Psoas muscle (tissue), 8 donors: ENCODE results near the gene OR1F1. TPM values are rescaled to one million over a fixed set of nuclear protein-coding genes. Genes with fewer than 3 reads are reported as not detected.
"Not testable (repeated sequence)": the region's sequence is repeated elsewhere in the genome, so short reads cannot be mapped to it uniquely, and the experiment has no call there.

Source experiments
- ATAC-seq, 4 donors: fragments of 200-7000 bp; cut with Tn5 transposase; one replicate each; pipeline ENCODE4 v1.9.1; 2020; ENCODE audit warnings: moderate library complexity in 3 of 4, mild to moderate bottlenecking in 2 of 4
- DNase-seq, 2 donors: peaks; one replicate each; pipeline ENCODE4 v3.0.0-alpha.2; 2020
- H3K27ac ChIP-seq: fragments of 200-600 bp; one replicate; pipeline ENCODE4 v1.8.0; 2022
- H3K27me3 ChIP-seq, 3 donors: fragments of 200-600 bp in 1 of 3; one replicate each; pipeline versions ENCODE4 v1.6.1 to v1.8.0; 2013 to 2022; ENCODE audit warnings: low read length in 2 of 3, mild to moderate bottlenecking in 2 of 3, moderate library complexity in 1 of 3; ENCODE audit not compliant: insufficient read depth in 3 of 3
- H3K36me3 ChIP-seq, 2 donors: fragments of 200-600 bp in 1 of 2; one replicate each; pipeline versions ENCODE4 v1.6.1 to v1.8.0; 2013 to 2022; ENCODE audit warnings: low read depth in 1 of 2, mild to moderate bottlenecking in 1 of 2, moderate library complexity in 1 of 2; ENCODE audit not compliant: insufficient read depth in 1 of 2
- H3K4me1 ChIP-seq: fragments of 200-600 bp; one replicate; pipeline ENCODE4 v1.8.0; 2022
- H3K4me3 ChIP-seq: fragments of 200-600 bp; one replicate; pipeline ENCODE4 v1.8.0; 2022; ENCODE audit warnings: mild to moderate bottlenecking
- H3K9me3 ChIP-seq: fragments of 200-600 bp; one replicate; pipeline ENCODE4 v1.8.0; 2022
- WGBS, 3 donors: extraction: QIAGEN DNeasy Blood & Tissue Kit; methylation state at CpG; one replicate each; pipeline versions ENCODE4 v1.1.6 to v1.1.7; 2013; 5-methylcytosine and 5-hydroxymethylcytosine counted together
- intact Hi-C, 2 donors: fragments of 100-400 bp; cut with DNase I; formaldehyde crosslinking; loops; one replicate each; pipeline versions ENCODE4 v1.11.0 to v1.14.2; 2022
- polyA plus RNA-seq, 3 donors: library from polyadenylated mRNA; stranded (reverse); fragments of 200-250 nt; gene quantifications; one replicate each; pipeline ENCODE4 v1.2.3, GENCODE V29; 2013
- total RNA-seq, 4 donors: library from RNA; stranded (reverse); fragmentation: NEBNext Ultra II Directional in 2 of 4; extraction: Animal tissue kit (Norgen Biotek cat#: 25700) in 2 of 4; gene quantifications; one replicate each; pipeline versions ENCODE4 v1.2.1 to v1.2.4, GENCODE V29; 2021 to 2023
- TF ChIP-seq, protein P1 (sequence below): fragments of 200-600 bp; IDR thresholded peaks from one replicate; pipeline ENCODE4 v1.8.0; 2022; ENCODE audit warnings: antibody characterized with exemption
- donor health status: healthy with polysubstance abuse.
- donor health status: DM: no; HTN: no; CAD: no; lungs with moderate emphysema.
- donor health status: Bipolar disorder and iron deficiency.
- donor health status: healthy.
- donor health status: DM: yes; HTN: yes; CAD: no.
- donor health status: DM: no; HTN: no; CAD: no.
- donor health status: DM: no; HTN: no; CAD: no.
- donor health status: DM: yes; HTN: yes; CAD: no.

OR1F1 gene
- total and polyA plus RNA-seq, 7 donors: not detected

DNA sequence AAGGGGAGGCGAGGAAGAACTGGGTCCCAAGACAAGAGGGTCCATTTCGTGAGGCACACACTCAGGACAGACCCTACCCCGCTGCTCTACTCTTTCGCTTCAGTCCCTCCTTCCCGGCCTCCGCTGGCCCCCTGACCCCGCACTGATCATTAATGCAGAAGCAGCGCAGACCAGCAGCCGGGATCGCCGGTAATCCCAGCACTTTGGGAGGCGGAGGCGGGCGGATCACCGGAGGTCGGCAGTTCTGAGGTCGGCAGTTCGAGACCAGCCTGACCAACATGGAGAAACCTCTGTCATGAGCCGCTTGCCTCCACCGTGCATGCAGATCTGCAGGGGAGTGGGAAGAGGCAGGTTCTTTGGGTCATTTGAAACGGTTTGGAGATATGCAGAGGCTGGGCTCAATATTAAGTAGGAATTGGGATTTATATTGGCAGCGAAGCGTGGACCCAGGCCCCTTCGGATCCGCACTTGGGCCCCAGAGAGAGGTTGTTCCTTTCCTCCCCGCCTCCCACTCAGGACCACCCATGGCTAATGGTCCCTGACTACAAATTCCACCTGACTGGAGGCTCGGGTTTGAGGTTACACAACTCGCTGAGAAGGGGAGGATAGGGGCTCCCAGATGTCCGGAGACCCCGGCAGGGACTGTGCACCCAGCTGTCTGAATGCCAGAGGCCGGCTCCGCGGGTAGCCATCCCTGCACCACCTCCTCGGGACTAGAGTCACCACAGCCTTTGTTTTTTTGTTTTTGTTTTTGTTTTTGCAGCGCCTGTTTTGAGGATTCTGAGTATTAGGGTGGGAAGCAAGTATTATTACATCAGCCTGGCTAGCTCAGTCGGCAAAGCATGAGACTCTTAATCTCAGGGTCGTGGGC, 23.6 kb upstream of the OR1F1 start:
- Histone ChIP-seq H3K27ac (no peak overlapping the region), H3K4me3 (no peak overlapping the region), H3K9me3 (no peaks in the 10 kb centered on the region), H3K36me3 (no peaks in the 10 kb centered on the region), H3K4me1 (peaks cover 2% of the 10 kb centered on the region), H3K27me3 (peaks cover 0 to 46% (median 13%) of the 10 kb centered on the region in 3 donors)
- intact Hi-C loops: no loop called here
- ATAC-seq (no peak), DNase-seq (no peak)
- WGBS, 3 donors: 81 to 84% (median 82%) methylated on average over 37 of the region's 37 CpGs
- TF ChIP-seq, protein P1, sequence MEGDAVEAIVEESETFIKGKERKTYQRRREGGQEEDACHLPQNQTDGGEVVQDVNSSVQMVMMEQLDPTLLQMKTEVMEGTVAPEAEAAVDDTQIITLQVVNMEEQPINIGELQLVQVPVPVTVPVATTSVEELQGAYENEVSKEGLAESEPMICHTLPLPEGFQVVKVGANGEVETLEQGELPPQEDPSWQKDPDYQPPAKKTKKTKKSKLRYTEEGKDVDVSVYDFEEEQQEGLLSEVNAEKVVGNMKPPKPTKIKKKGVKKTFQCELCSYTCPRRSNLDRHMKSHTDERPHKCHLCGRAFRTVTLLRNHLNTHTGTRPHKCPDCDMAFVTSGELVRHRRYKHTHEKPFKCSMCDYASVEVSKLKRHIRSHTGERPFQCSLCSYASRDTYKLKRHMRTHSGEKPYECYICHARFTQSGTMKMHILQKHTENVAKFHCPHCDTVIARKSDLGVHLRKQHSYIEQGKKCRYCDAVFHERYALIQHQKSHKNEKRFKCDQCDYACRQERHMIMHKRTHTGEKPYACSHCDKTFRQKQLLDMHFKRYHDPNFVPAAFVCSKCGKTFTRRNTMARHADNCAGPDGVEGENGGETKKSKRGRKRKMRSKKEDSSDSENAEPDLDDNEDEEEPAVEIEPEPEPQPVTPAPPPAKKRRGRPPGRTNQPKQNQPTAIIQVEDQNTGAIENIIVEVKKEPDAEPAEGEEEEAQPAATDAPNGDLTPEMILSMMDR: no peak

DNA sequence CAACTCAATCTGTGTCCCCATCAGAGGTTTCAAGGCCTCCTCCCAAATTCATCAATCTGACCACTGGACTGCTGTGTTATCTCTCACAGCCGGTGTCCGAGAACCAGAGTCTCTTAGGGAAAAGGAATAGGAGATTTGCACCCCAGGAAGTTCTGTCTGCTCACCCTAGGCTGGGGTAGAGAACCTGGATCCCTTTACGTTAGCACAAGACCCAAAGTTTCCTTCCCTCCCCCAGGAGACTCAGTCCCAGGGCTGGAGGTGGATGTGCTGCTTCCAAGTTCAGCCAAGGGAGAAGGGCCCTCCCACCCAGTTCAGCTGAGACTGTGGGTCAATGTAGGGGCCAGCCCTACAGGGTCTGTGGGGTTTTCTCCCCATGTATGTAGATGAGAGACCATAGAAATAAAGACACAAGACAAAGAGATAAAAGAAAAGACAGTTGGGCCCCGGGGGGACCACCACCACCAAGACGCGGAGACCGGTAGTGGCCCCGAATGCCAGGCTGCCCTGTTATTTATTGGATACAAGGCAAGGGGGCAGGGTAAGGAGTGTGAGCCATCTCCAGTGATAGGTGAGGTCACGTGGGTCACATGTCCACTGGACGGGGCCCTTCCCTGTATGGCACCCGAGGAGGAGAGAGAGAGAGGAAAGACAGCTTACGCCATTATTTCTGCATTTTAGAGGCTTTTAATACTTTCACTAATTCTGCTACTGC, 22.7 kb upstream of the OR1F1 start:
- no peak overlapping the region for H3K27ac ChIP-seq
- WGBS, 3 donors: 85 to 90% (median 86%) methylated on average over 12 of the region's 12 CpGs
- intact Hi-C loops: loop anchor here in 1 of 2 donors (5.0 kb wide), 2 partner anchors 38 to 108 kb away; no protein-coding TSS in a partner anchor
- peak overlapping the region; percentile 52 for H3K4me3 ChIP-seq
- TF ChIP-seq, protein P1: no peak
- no peaks in the 10 kb centered on the region for H3K36me3 ChIP-seq
- peaks cover 4% of the 10 kb centered on the region for H3K4me1 ChIP-seq
- ATAC-seq (peak in 1 of 4 donors; percentile 29), DNase-seq (no peak)
- no peaks in the 10 kb centered on the region for H3K9me3 ChIP-seq
- peaks cover 0 to 49% (median 14%) of the 10 kb centered on the region in 3 donors for H3K27me3 ChIP-seq

DNA sequence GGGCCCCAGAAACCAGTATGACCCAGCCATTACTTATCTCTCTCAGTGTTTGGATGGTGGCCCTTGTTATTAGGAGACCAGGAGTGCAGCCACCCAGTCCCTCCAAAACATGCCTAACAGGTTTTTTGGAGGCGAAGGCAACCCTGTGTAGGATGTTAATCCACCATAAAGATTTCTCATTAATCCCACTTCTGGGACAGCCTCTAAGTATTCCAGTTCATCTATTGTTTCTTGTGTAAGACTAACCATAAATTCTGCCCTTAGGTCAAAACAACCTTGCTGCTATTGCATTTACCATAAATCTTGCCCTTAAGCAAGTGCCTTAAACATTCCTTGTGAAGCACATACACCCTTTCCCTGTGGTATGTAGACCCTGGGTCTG, 21.5 kb upstream of the OR1F1 start:
- ATAC-seq: no peak
- TF ChIP-seq, protein P1: no peak
- Histone ChIP-seq H3K27ac (no peak overlapping the region), H3K27me3 (peaks cover 0 to 52% (median 14%) of the 10 kb centered on the region in 3 donors), H3K4me1 (peaks cover 16% of the 10 kb centered on the region), H3K36me3 (no peaks in the 10 kb centered on the region), H3K4me3 (no peak overlapping the region), H3K9me3 (no peaks in the 10 kb centered on the region)
- no peak for DNase-seq
- WGBS, 3 donors: 13 to 28% (median 20%) methylated on average over 1 of the region's 1 CpG
- intact Hi-C loops: loop anchor here in 1 of 2 donors (5.0 kb wide), 2 partner anchors 39 to 109 kb away; no protein-coding TSS in a partner anchor

DNA sequence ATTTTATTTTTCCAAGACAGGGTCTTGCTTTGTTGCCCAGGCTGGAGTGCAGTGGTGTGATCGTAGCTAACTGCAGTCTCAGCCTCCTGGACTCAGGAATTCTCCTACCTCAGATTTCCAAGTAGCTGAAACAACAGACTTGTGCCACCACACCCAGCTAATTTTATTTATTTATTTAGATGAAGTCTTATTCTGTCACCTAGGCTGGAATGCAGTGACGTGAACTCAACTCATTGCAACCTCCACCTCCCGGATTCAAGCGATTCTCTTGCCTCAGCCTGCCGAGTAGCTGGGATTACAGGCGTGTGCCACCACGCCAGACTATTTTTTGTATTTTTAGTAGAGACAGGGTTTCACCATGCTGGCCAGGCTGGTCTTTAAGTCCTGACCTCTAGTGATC, 19.3 kb upstream of the OR1F1 start:
- H3K27ac ChIP-seq, H3K9me3 ChIP-seq, H3K4me3 ChIP-seq, DNase-seq, H3K36me3 ChIP-seq, ATAC-seq: not testable (repeated sequence)
- 82 to 88% (median 84%) methylated on average over 7 of the region's 7 CpGs for WGBS, 3 donors
- intact Hi-C loops: loop anchor here in 1 of 2 donors (5.0 kb wide), 2 partner anchors 41 to 111 kb away; no protein-coding TSS in a partner anchor
- peaks cover 0 to 61% (median 24%) of the 10 kb centered on the region in 3 donors for H3K27me3 ChIP-seq
- H3K4me1 ChIP-seq: peaks cover 19% of the 10 kb centered on the region
